Upper lobe of left lung (tissue), 6 donors: ENCODE measurements around the gene CRYBG2. TPM values are rescaled to one million over a fixed set of nuclear protein-coding genes. Genes with fewer than 3 reads are reported as not detected.

ENCODE experiments used
- ATAC-seq, 2 donors: fragments of 200-7000 bp; cut with Tn5 transposase; one replicate each; pipeline ENCODE4 v1.9.1; 2022; ENCODE audit warnings: mild to moderate bottlenecking in 2 of 2, moderate library complexity in 2 of 2; ENCODE audit not compliant: low FRiP score in 2 of 2
- DNase-seq, 2 donors: peaks; one replicate each; pipeline ENCODE4 v3.0.0-alpha.2; 2019 to 2020
- H3K27ac ChIP-seq, 4 donors: fragments of 200-600 bp; sonication (generic); one replicate each; pipeline ENCODE4 v1.5.1; 2016 to 2019
- H3K27me3 ChIP-seq, 4 donors: fragments of 200-600 bp; sonication (generic); one replicate each; pipeline ENCODE4 v1.5.1; 2017 to 2019
- H3K36me3 ChIP-seq, 4 donors: fragments of 200-600 bp; sonication (generic); one replicate each; pipeline ENCODE4 v1.5.1; 2016 to 2019
- H3K4me1 ChIP-seq, 4 donors: fragments of 200-600 bp; sonication (generic); one replicate each; pipeline ENCODE4 v1.5.1; 2018 to 2019
- H3K4me3 ChIP-seq, 4 donors: fragments of 200-600 bp; sonication (generic); one replicate each; pipeline ENCODE4 v1.5.1; 2017 to 2019; ENCODE audit warnings: mild to moderate bottlenecking in 2 of 4, moderate library complexity in 1 of 4
- H3K9me3 ChIP-seq, 4 donors: fragments of 200-600 bp; sonication (generic); one replicate each; pipeline ENCODE4 v1.5.1; 2018 to 2019
- CTCF ChIP-seq, 6 experiments: fragments of 450-650 bp in 4 of 6; fragments of 200-600 bp in 2 of 6; sonication (generic) in 2 of 6; IDR thresholded peaks; one replicate each; pipeline ENCODE4 v1.5.1; 2016 to 2019; ENCODE audit warnings: antibody characterized with exemption in 6 of 6
- EP300 ChIP-seq, 4 donors: sonication (generic); formaldehyde crosslinking; IDR thresholded peaks; one replicate each; pipeline ENCODE4 v1.5.1; 2017; ENCODE audit warnings: antibody characterized with exemption in 4 of 4, control low read depth in 2 of 4
- POLR2A ChIP-seq, 4 donors: fragments of 450-650 bp; IDR thresholded peaks; one replicate each; pipeline ENCODE4 v1.5.1; 2016 to 2017; ENCODE audit warnings: antibody characterized with exemption in 4 of 4, mild to moderate bottlenecking in 2 of 4
- POLR2AphosphoS5 ChIP-seq, 2 donors: sonication (generic); formaldehyde crosslinking; IDR thresholded peaks; one replicate each; pipeline ENCODE4 v1.5.1; 2017; ENCODE audit warnings: antibody characterized with exemption in 2 of 2
- WGBS, 2 donors: methylation state at CpG; one replicate each; pipeline ENCODE4 v1.1.5; 2017 to 2018; 5-methylcytosine and 5-hydroxymethylcytosine counted together
- total RNA-seq, 6 donors: library from RNA; depleted of rRNA in 4 of 6; stranded (reverse); fragments of >200 nt in 4 of 6; gene quantifications; one replicate each; pipeline versions ENCODE4 v1.1.0 to v1.2.1, GENCODE V29; 2016 to 2021
- donor health status: DM: no; HTN: no; CAD: no; lungs with moderate emphysema.
- donor health status: DM: no; HTN: yes; CAD: no; lungs with severe emphysema.

Gene CRYBG2
- total RNA-seq, 6 donors from 2014 or later: 0.59 to 25.2 (median 11.1) TPM

- ATAC-seq: no peak
- no peak for TF ChIP-seq EP300 (IDR thresholded peaks at IDR 0.05)
- TF ChIP-seq CTCF (IDR thresholded peaks at IDR 0.05): no peak
- no peak for TF ChIP-seq POLR2AphosphoS5 (IDR thresholded peaks at IDR 0.05)
- TF ChIP-seq POLR2A (IDR thresholded peaks at IDR 0.05): no peak
- Histone ChIP-seq H3K4me1 (peaks cover 42 to 50% (median 47%) of the 10 kb centered on the region in 4 donors), H3K27me3 (no peaks in the 10 kb centered on the region), H3K36me3 (peaks cover 0 to 15% (median 4%) of the 10 kb centered on the region in 4 donors), H3K4me3 (no peak overlapping the region), H3K27ac (peak overlapping the region; percentile 92 to 99 (median 98)), H3K9me3 (no peaks in the 10 kb centered on the region)
- peak in 1 of 2 donors; percentile 62 for DNase-seq
- 80 to 83% methylated on average over 11 of the region's 11 CpGs for WGBS, 2 donors
These were observed 79.0 kb downstream of the CRYBG2 start for GRCh38 chr1:26274801-26275425.

Other genes starting within 250 kb of the CRYBG2 start
- 10 to 100 TPM in 2 of 6 donors, 1 to 10 TPM in 4; 1.7 to 12.0 (median 8.8) TPM for gene PDIK1L, start 242.3 kb downstream of the CRYBG2 start, total RNA-seq
- 1 to 10 TPM; 1.0 to 6.7 (median 4.7) TPM for gene FAM110D, start 195.1 kb downstream of the CRYBG2 start, total RNA-seq
- gene C1orf232, start 185.2 kb downstream of the CRYBG2 start, total RNA-seq: not detected
- gene ZNF593, start 184.2 kb downstream of the CRYBG2 start, total RNA-seq: 10 to 100 TPM in 5 of 6 donors, 1 to 10 TPM in 1; 9.8 to 46.5 (median 29.2) TPM
- not detected for gene ZNF593OS, start 182.3 kb downstream of the CRYBG2 start, total RNA-seq
- gene CNKSR1, start 176.6 kb downstream of the CRYBG2 start, total RNA-seq: 10 to 100 TPM; 20.4 to 98.5 (median 43.1) TPM
- not detected for gene CATSPER4, start 163.5 kb downstream of the CRYBG2 start, total RNA-seq
- gene CEP85, start 119.9 kb downstream of the CRYBG2 start, total RNA-seq: 10 to 100 TPM; 10.1 to 16.8 (median 10.7) TPM
- gene SH3BGRL3, start 74.0 kb downstream of the CRYBG2 start, total RNA-seq: 100 to 1,000 TPM in 4 of 6 donors, 10 to 100 TPM in 2; 39.1 to 271 (median 156) TPM
- 100 to 1,000 TPM in 2 of 6 donors, 10 to 100 TPM in 4; 25.7 to 194 (median 62.5) TPM for gene UBXN11, start 47.5 kb downstream of the CRYBG2 start, total RNA-seq
- 100 to 1,000 TPM in 5 of 6 donors, 10 to 100 TPM in 1; 74.4 to 437 (median 172) TPM for gene CD52, start 36.2 kb downstream of the CRYBG2 start, total RNA-seq
- gene ZNF683, start 18.6 kb upstream of the CRYBG2 start, total RNA-seq: 1 to 10 TPM in 2 of 6 donors, under 1 TPM in 3, not detected in 1; 0.30 to 1.3 (median 0.72) TPM
- 1 to 10 TPM in 2 of 6 donors, not detected in 4; 1.2 to 1.4 TPM for gene LIN28A, start 56.7 kb upstream of the CRYBG2 start, total RNA-seq
- 10 to 100 TPM; 25.6 to 53.0 (median 39.4) TPM for gene DHDDS, start 78.2 kb upstream of the CRYBG2 start, total RNA-seq
- 100 to 1,000 TPM; 166 to 378 (median 267) TPM for gene HMGN2, start 118.3 kb upstream of the CRYBG2 start, total RNA-seq
- gene RPS6KA1, start 175.6 kb upstream of the CRYBG2 start, total RNA-seq: 100 to 1,000 TPM in 4 of 6 donors, 10 to 100 TPM in 2; 91.1 to 161 (median 120) TPM